ENCODE data around the gene FRY. TPM values are rescaled to one million over a fixed set of nuclear protein-coding genes. Genes with fewer than 3 reads are reported as not detected.

FRY gene
- total and polyA plus RNA-seq, 11 donors: 21.6 to 237 (median 165) TPM

GRCh38 chr13:32016119-32016518 lies 15.5 kb upstream of the FRY start:
- Histone ChIP-seq H3K4me3 (no peak overlapping the region), H3K4me1 (peaks cover 0 to 22% (median 1%) of the 10 kb centered on the region in 12 donors), H3K27me3 (no peaks in the 10 kb centered on the region), H3K27ac (no peak overlapping the region), H3K36me3 (no peaks in the 10 kb centered on the region), H3K9me3 (no peaks in the 10 kb centered on the region)
- ATAC-seq: no peak
- WGBS, 4 donors: 88 to 94% (median 92%) methylated on average over 2 of the region's 2 CpGs
- no peak for TF ChIP-seq CTCF (IDR thresholded peaks at IDR 0.05)
- no peak for TF ChIP-seq POLR2A (IDR thresholded peaks at IDR 0.05)
- intact Hi-C loops (cut with DNase I): loop anchor here in 5 of 10 donors (5.0 to 10.0 kb wide), 5 partner anchors 101 to 299 kb away; partner anchors contain the start of genes BRCA2 (in 1 of the 5) and ZAR1L (in 1 of the 5)
- DNase-seq: no peak

DNA sequence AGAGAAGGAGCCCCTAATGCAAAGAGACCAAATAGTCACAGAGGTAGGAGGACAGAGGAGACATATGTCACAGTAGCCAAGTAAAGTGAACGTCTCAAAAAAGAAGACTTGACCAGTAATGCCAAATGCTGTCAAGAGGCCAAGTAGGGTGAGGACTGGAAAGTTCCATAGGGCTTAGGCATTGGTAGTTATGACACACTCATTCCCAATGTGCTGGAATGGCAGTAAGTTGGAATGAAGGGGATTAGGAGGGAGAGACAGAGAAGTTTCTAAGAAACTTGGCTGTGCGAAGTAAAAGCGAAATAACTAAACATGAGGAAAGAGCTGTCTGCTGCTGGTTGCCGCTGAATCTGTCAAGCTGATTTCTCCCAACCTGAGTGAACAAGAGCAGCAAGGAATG lies 14.9 kb upstream of the FRY start:
- intact Hi-C loops (cut with DNase I): loop anchor here in 5 of 10 donors (5.0 to 10.0 kb wide), 5 partner anchors 102 to 298 kb away; partner anchors contain the start of genes BRCA2 (in 1 of the 5) and ZAR1L (in 1 of the 5)

DNA sequence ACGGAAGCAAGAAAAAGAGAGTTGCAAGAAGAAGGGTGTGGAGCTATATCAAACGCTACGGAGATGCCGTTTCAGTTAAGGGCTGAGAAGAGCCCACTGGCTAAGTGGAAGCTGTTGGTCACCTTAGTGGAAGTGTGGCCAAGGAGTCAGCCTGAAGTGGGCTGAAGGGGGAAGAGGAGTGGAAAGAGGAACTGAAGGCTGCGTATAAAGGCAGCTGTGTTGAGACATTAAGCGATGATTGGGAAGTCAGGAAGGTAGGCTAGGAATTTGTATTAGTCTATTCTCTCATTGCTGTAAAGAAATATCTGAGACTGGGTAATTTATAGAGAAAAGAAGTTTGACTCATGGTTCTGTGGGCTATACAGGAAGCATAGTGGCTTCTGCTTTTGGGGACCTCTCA lies 14.1 kb upstream of the FRY start:
- H3K27me3 ChIP-seq: no peaks in the 10 kb centered on the region
- ATAC-seq (no peak), DNase-seq (no peak)
- no peak for TF ChIP-seq CTCF (IDR thresholded peaks at IDR 0.05)
- TF ChIP-seq POLR2A (IDR thresholded peaks at IDR 0.05): no peak
- H3K27ac ChIP-seq: no peak overlapping the region
- no peaks in the 10 kb centered on the region for H3K9me3 ChIP-seq
- no peak overlapping the region for H3K4me3 ChIP-seq
- no peaks in the 10 kb centered on the region for H3K36me3 ChIP-seq
- H3K4me1 ChIP-seq: peaks cover 2 to 35% (median 11%) of the 10 kb centered on the region in 12 donors
- WGBS, 4 donors: 90 to 94% (median 92%) methylated on average over 6 of the region's 6 CpGs
- intact Hi-C loops (cut with DNase I): loop anchor here in 5 of 10 donors (5.0 to 10.0 kb wide), 5 partner anchors 103 to 297 kb away; partner anchors contain the start of genes BRCA2 (in 1 of the 5) and ZAR1L (in 1 of the 5)

More for the DNA sequence above, 14.9 kb upstream of the FRY start:
- Histone ChIP-seq H3K36me3 (no peaks in the 10 kb centered on the region), H3K4me3 (no peak overlapping the region), H3K27ac (no peak overlapping the region), H3K9me3 (no peaks in the 10 kb centered on the region), H3K4me1 (peaks cover 0 to 27% (median 4%) of the 10 kb centered on the region in 12 donors), H3K27me3 (no peaks in the 10 kb centered on the region)
- no peak for DNase-seq
- 83 to 85% (median 84%) methylated on average over 4 of the region's 4 CpGs for WGBS, 4 donors
- ATAC-seq: no peak
- no peak for TF ChIP-seq CTCF (IDR thresholded peaks at IDR 0.05)
- TF ChIP-seq POLR2A (IDR thresholded peaks at IDR 0.05): no peak

GRCh38 chr13:32019612-32020233 lies 11.9 kb upstream of the FRY start:
- Histone ChIP-seq H3K27ac (no peak overlapping the region), H3K4me1 (peaks cover 3 to 38% (median 19%) of the 10 kb centered on the region in 12 donors), H3K27me3 (no peaks in the 10 kb centered on the region), H3K9me3 (no peaks in the 10 kb centered on the region), H3K36me3 (no peaks in the 10 kb centered on the region), H3K4me3 (no peak overlapping the region)
- intact Hi-C loops (cut with DNase I): loop anchor here (2.0 to 10.0 kb wide), 8 partner anchors 105 to 295 kb away; partner anchors contain the start of genes BRCA2 (in 1 of the 10) and ZAR1L (in 1 of the 10)
- 31 to 41% (median 35%) methylated on average over 6 of the region's 6 CpGs for WGBS, 4 donors
- peak; percentile 42 to 62 (median 50) for ATAC-seq
- peak in 4 of 5 donors; percentile 37 to 55 (median 52) for DNase-seq
- TF ChIP-seq POLR2A (IDR thresholded peaks at IDR 0.05) (no peak), CTCF (IDR thresholded peaks at IDR 0.05) (peak; percentile 46 to 85 (median 71))

Data from heart left ventricle (tissue), 16 donors.